Measurements from ENCODE around the gene CNDP2. TPM values are rescaled to one million over a fixed set of nuclear protein-coding genes. Genes with fewer than 3 reads are reported as not detected.

Gene CNDP2
- 100 to 1,000 TPM in 3 of 8 experiments, 10 to 100 TPM in 5; 42.5 to 222 (median 75.9) TPM for total RNA-seq

- peak; percentile 73 to 88 (median 86) for ATAC-seq (replicated peaks in 6 of 8)
- in situ Hi-C loops (cut with MboI; ENCODE audit: low pct_unique_long_range_greater_than_20kb in 2 of 9, low sequenced_read_pairs in 9 of 9, unreplicated experiment in 9 of 9): loop anchor here in 4 of 9 experiments (10.0 to 25.0 kb wide), 3 partner anchors 134 to 309 kb away; no protein-coding TSS in a partner anchor
- Histone ChIP-seq H3K27ac (peak within 1 kb of the TSS; percentile 91 to 96), H3K4me3 (peak within 1 kb of the TSS; percentile 64 to 81 (median 74)), H3K4me1 (replicated peaks in 1 of 2) (peaks cover 0 to 6% of the 10 kb centered on the region in 2 donors)
- WGBS, 10 experiments: 0 to 3% (median 0%) methylated on average over 1 to 13 of the region's 71 CpGs; no CpG with 5 or more reads in 1 of the 10 experiments
These were observed at the start of gene CNDP2 for GRCh38 chr18:74495581-74496507. Gene CNDP2 (plus strand): TSS chr18:74496363. CDS start chr18:74499974, 3,611 bp downstream.

DNA sequence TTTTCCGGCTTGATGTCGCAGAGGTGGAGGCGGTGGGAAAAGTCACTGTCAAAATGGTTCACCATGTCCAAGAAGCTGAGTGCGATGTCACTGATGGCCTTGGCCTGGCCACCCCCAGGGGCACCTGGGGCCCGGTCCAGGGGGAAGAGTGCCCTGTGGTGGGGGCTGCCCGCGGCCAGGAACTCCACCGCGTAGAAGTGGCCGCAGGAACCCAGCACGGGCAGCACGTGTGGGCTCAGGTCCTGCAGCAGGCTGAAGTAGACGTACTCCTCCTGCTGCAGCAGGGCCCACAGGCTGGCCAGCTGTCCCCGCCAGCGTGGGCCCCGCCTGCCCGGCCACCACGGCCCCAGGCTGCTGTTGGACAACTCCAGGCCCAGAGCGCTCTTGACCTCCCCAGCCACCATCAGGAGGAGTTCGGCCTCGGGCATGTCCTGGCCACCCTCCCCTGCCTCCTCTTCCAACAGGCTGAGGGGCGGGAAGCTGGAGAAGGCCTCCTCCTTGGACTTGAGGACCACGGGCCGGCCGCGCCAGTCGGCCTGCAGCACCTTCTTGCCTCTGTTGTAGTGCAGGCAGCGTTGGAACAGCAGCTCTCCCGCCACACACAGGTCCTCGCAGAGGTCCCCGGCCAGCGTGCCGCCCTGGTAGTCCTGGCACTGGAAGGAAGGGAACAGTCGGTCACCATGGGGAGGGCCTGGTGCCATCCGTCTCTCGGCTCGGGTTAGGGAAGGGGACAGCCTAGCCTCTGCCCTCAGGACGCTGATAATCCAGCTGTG, 49.3 kb upstream of the CNDP2 start:
- in situ Hi-C loops (cut with MboI; ENCODE audit: low pct_unique_long_range_greater_than_20kb in 2 of 9, low sequenced_read_pairs in 9 of 9, unreplicated experiment in 9 of 9): no loop called here
- H3K4me1 ChIP-seq (replicated peaks in 1 of 2): no peaks in the 10 kb centered on the region

GRCh38 chr18:74447404-74448152, 48.6 kb upstream of the CNDP2 start:
- Histone ChIP-seq H3K4me3 (no peak overlapping the region), H3K27ac (no peak overlapping the region), H3K4me1 (replicated peaks in 1 of 2) (no peaks in the 10 kb centered on the region)
- in situ Hi-C loops (cut with MboI; ENCODE audit: low pct_unique_long_range_greater_than_20kb in 2 of 9, low sequenced_read_pairs in 9 of 9, unreplicated experiment in 9 of 9): no loop called here
- no peak for ATAC-seq (replicated peaks in 6 of 8)
- 21 to 100% (median 87%) methylated on average over 2 to 12 of the region's 16 CpGs; no CpG with 5 or more reads in 2 of the 10 experiments for WGBS, 10 experiments

More for the DNA sequence above, 49.3 kb upstream of the CNDP2 start:
- no peak for ATAC-seq (replicated peaks in 6 of 8)
- H3K4me3 ChIP-seq: no peak overlapping the region
- 60 to 98% (median 84%) methylated on average over 1 to 8 of the region's 38 CpGs; no CpG with 5 or more reads in 6 of the 10 experiments for WGBS, 10 experiments
- H3K27ac ChIP-seq: no peak overlapping the region

DNA sequence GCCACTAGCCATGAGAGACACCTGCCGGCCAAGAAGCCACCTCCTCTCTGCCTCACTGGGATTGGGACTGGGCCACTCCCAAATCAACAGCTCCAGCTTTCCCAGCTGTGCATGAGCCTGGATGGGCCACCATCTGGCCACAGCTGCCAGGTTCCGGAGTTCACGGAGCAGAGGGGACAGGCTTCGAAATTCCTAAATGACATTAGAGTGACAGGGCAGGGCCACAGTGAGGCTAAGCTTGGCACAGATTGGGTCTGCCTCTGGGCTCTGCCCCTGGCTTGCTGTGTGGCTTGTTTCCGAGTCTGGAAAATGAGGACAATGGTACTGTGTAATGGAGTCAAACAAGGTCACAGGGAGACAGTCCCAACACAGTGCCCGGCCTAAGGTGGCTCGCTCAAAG, 45.5 kb upstream of the CNDP2 start:
- H3K4me3 ChIP-seq: no peak overlapping the region
- in situ Hi-C loops (cut with MboI; ENCODE audit: low pct_unique_long_range_greater_than_20kb in 2 of 9, low sequenced_read_pairs in 9 of 9, unreplicated experiment in 9 of 9): no loop called here
- peak in 2 of 8 experiments; percentile 18 to 26 for ATAC-seq (replicated peaks in 6 of 8)
- H3K4me1 ChIP-seq (replicated peaks in 1 of 2): peaks cover 4% of the 10 kb centered on the region in 2 donors
- no peak overlapping the region for H3K27ac ChIP-seq
- WGBS, 10 experiments: 80 to 93% methylated on average over 3 to 6 of the region's 7 CpGs; no CpG with 5 or more reads in 8 of the 10 experiments

DNA sequence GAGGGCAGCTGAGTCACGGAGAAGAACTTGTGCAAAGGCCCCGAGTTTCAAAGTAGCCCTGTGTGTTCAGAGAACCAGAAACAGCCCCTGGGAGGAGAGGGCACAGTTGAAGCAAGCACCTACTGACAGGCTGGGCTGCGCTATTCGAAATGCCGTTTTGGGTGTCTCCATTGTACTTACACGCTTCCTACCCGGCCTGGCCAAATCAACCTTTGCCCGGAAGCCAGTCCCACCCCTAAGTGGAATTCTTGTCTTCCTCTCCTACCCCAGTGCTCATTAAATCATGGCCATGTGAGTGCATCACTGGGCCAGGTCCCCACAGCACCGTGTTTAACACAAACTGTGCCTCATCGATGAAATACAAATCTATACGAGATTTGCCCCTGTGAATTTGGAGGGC, 45.0 kb upstream of the CNDP2 start:
- Histone ChIP-seq H3K4me3 (no peak overlapping the region), H3K4me1 (replicated peaks in 1 of 2) (peaks cover 4% of the 10 kb centered on the region in 2 donors), H3K27ac (no peak overlapping the region)
- in situ Hi-C loops (cut with MboI; ENCODE audit: low pct_unique_long_range_greater_than_20kb in 2 of 9, low sequenced_read_pairs in 9 of 9, unreplicated experiment in 9 of 9): no loop called here
- no peak for ATAC-seq (replicated peaks in 6 of 8)
- 38 to 94% (median 85%) methylated on average over 2 to 7 of the region's 11 CpGs; no CpG with 5 or more reads in 5 of the 10 experiments for WGBS, 10 experiments

DNA sequence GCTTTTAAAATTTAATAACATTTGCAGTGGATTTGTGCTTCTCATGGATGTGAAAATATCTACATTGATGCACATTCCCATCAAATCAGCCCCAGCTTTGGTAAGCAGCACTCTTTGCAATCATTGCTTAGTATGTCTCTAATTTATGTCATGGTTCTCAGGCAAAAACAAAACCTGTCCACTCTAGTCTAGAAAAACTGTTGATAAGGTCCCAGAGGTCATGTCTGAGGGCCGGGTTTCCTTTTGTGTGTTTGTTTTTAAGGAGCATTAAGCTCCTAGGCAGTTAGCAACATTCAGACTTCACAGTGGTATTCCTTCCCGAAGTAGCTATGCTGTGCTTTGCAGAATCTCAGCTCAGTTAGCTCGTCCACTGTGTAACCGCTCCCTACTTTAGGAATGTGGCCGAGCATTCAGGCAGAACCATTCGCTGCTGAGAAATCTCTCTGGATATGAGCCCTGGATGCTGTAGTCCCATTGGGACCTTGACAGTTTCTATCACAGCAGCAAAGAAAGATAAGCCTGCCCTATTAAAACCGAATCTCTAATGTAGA, 43.1 kb upstream of the CNDP2 start:
- in situ Hi-C loops (cut with MboI; ENCODE audit: low pct_unique_long_range_greater_than_20kb in 2 of 9, low sequenced_read_pairs in 9 of 9, unreplicated experiment in 9 of 9): no loop called here
- peaks cover 4 to 7% of the 10 kb centered on the region in 2 donors for H3K4me1 ChIP-seq (replicated peaks in 1 of 2)
- H3K4me3 ChIP-seq: no peak overlapping the region

GRCh38 chr18:74453642-74454198, 42.4 kb upstream of the CNDP2 start:
- in situ Hi-C loops (cut with MboI; ENCODE audit: low pct_unique_long_range_greater_than_20kb in 2 of 9, low sequenced_read_pairs in 9 of 9, unreplicated experiment in 9 of 9): no loop called here
- no peak for ATAC-seq (replicated peaks in 6 of 8)
- Histone ChIP-seq H3K4me3 (no peak overlapping the region), H3K27ac (no peak overlapping the region), H3K4me1 (replicated peaks in 1 of 2) (peaks cover 4 to 7% of the 10 kb centered on the region in 2 donors)
- 44 to 100% (median 88%) methylated on average over 2 to 5 of the region's 6 CpGs; no CpG with 5 or more reads in 3 of the 10 experiments for WGBS, 10 experiments

More for the DNA sequence above, 43.1 kb upstream of the CNDP2 start:
- 0 to 64% (median 25%) methylated on average over 2 to 5 of the region's 7 CpGs; no CpG with 5 or more reads in 2 of the 10 experiments for WGBS, 10 experiments
- H3K27ac ChIP-seq: no peak overlapping the region
- ATAC-seq (replicated peaks in 6 of 8): peak in 5 of 8 experiments; percentile 21 to 61 (median 32)

DNA sequence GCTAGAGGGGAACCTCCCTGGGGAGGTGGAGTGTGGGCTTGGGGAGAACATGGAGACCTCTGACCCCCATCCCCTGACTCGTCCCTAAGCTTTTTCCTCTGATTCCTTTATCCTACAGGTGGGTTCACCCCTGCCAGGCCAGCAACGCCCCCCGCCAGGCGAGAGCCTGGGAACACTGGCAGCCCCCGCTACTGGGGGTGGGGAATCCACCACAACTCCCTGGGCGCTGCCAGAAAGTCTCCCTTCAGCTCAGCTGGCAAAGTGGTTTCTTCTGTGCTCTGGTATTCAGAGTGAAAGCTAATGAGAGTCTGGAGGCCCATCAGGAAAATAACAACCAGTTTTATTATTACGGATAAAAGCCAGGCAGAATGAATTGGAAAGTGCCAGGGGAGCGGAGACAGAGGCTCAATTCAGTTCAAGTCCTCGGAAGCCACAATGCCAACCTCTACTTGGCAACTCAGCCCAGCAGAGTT, 41.8 kb upstream of the CNDP2 start:
- Histone ChIP-seq H3K4me1 (replicated peaks in 1 of 2) (peaks cover 4 to 7% of the 10 kb centered on the region in 2 donors), H3K27ac (no peak overlapping the region), H3K4me3 (no peak overlapping the region)
- ATAC-seq (replicated peaks in 6 of 8): no peak
- in situ Hi-C loops (cut with MboI; ENCODE audit: low pct_unique_long_range_greater_than_20kb in 2 of 9, low sequenced_read_pairs in 9 of 9, unreplicated experiment in 9 of 9): no loop called here
- 69 to 100% (median 88%) methylated on average over 1 to 5 of the region's 9 CpGs; no CpG with 5 or more reads in 3 of the 10 experiments for WGBS, 10 experiments

- WGBS, 10 experiments: 71 to 100% (median 96%) methylated on average over 2 to 10 of the region's 10 CpGs; no CpG with 5 or more reads in 2 of the 10 experiments
- in situ Hi-C loops (cut with MboI; ENCODE audit: low pct_unique_long_range_greater_than_20kb in 2 of 9, low sequenced_read_pairs in 9 of 9, unreplicated experiment in 9 of 9): no loop called here
- no peak for ATAC-seq (replicated peaks in 6 of 8)
- no peak overlapping the region for H3K4me3 ChIP-seq
- peaks cover 4 to 7% of the 10 kb centered on the region in 2 donors for H3K4me1 ChIP-seq (replicated peaks in 1 of 2)
- no peak overlapping the region for H3K27ac ChIP-seq
These were observed 40.8 kb upstream of the CNDP2 start for GRCh38 chr18:74455386-74455785.

GRCh38 chr18:74456017-74456348, 40.2 kb upstream of the CNDP2 start:
- 2 to 50% (median 8%) methylated on average over 2 to 6 of the region's 7 CpGs; no CpG with 5 or more reads in 4 of the 10 experiments for WGBS, 10 experiments
- no peak overlapping the region for H3K27ac ChIP-seq
- no peak for ATAC-seq (replicated peaks in 6 of 8)
- in situ Hi-C loops (cut with MboI; ENCODE audit: low pct_unique_long_range_greater_than_20kb in 2 of 9, low sequenced_read_pairs in 9 of 9, unreplicated experiment in 9 of 9): no loop called here
- H3K4me3 ChIP-seq: peak overlapping the region; percentile 36 to 46 (median 40)
- peaks cover 4 to 7% of the 10 kb centered on the region in 2 donors for H3K4me1 ChIP-seq (replicated peaks in 1 of 2)

DNA sequence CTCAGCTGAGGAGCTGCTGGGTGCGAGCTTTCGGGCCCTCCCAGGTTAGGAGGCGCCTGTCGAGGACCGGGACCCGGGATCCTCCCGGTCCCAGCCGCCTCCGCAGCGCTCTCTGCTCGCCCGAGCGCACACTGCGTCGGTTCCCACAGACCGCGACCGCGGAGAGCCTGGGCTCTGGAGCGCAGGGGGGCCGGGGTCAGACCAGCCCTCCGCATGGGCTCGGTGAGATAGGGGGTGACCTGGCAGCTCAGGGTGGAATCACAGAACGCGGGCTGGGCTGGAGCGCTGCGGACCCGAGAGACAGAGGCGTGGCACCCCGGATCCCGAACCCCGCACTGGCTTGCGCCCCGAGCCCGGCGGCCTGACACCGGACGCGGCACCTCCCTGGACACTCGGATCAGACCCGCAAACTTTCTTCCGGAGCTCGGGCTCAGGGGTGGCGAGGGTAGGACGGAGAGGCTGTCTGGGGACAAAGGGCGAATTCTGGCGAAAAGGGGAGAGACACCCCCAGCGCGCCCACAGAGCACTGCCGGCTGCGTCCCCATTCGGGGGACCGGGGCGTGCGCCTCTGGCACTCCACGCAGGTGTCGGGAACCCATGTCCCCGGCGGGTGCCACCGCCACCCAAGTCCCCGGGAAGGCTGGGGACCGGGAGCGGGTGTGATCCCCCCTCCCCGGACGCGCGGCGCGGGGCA, 39.7 kb upstream of the CNDP2 start:
- in situ Hi-C loops (cut with MboI; ENCODE audit: low pct_unique_long_range_greater_than_20kb in 2 of 9, low sequenced_read_pairs in 9 of 9, unreplicated experiment in 9 of 9): no loop called here
- WGBS, 10 experiments: 0 to 3% (median 1%) methylated on average over 1 to 19 of the region's 69 CpGs; no CpG with 5 or more reads in 7 of the 10 experiments
- peaks cover 4 to 7% of the 10 kb centered on the region in 2 donors for H3K4me1 ChIP-seq (replicated peaks in 1 of 2)
- H3K27ac ChIP-seq: no peak overlapping the region
- peak overlapping the region; percentile 36 to 46 (median 40) for H3K4me3 ChIP-seq
- ATAC-seq (replicated peaks in 6 of 8): peak in 6 of 8 experiments; percentile 13 to 42 (median 25)

Measured in motor neuron (in vitro differentiated cells).